Cardiac muscle cell (in vitro differentiated cells and primary cell): ENCODE data around the gene FIG4. TPM values are rescaled to one million over a fixed set of nuclear protein-coding genes. Genes with fewer than 3 reads are reported as not detected.

ENCODE experiments used
- DNase-seq, 2 donors: peaks; one replicate each; pipeline versions ENCODE4 v3.0.0 to v3.0.0-alpha.2; 2010 to 2017; ENCODE audit warnings: low read depth in 1 of 2, low spot score in 1 of 2
- H3K27ac ChIP-seq: fragments of 200-600 bp; sonication (generic); 2 replicates; pipeline ENCODE4 v1.5.1; 2016
- H3K27me3 ChIP-seq: fragments of 200-600 bp; sonication (generic); 2 replicates; pipeline ENCODE4 v1.6.0; 2016; ENCODE audit warnings: control low read depth
- H3K36me3 ChIP-seq: fragments of 200-600 bp; sonication (generic); 2 replicates; pipeline ENCODE4 v1.5.1; 2016; ENCODE audit warnings: control low read depth
- H3K4me1 ChIP-seq: fragments of 200-600 bp; sonication (generic); 2 replicates; pipeline ENCODE4 v1.8.1; 2017; ENCODE audit warnings: low read depth, mild to moderate bottlenecking, mixed run types
- H3K4me3 ChIP-seq: fragments of 200-600 bp; sonication (generic); 2 replicates; pipeline ENCODE4 v1.5.1; 2016; ENCODE audit warnings: mild to moderate bottlenecking
- H3K9me3 ChIP-seq: fragments of 200-600 bp; sonication (generic); 2 replicates; pipeline ENCODE4 v1.5.1; 2017; ENCODE audit warnings: low read depth, mild to moderate bottlenecking, control low read depth
- polyA plus RNA-seq: library from polyadenylated mRNA; unstranded; fragments of >200 nt; fragmentation: Nextera tagmentation; extraction: Ambion mirVana; gene quantifications from 2 replicates; pipeline ENCODE4 v1.2.1, GENCODE V29; 2016
- total RNA-seq: library from RNA; depleted of rRNA; stranded (reverse); fragments of >200 nt; gene quantifications from 2 replicates; pipeline ENCODE4 v1.2.3, GENCODE V29; 2016
- TF ChIP-seq, protein P1 (sequence below): IDR thresholded peaks from 2 replicates; pipeline ENCODE4 v1.5.1; 2012; ENCODE audit warnings: low read depth, mild to moderate bottlenecking, low read length

The FIG4 gene
- total and polyA plus RNA-seq, 2 experiments from 2014 or later = 15.8 to 22.0 TPM

DNA sequence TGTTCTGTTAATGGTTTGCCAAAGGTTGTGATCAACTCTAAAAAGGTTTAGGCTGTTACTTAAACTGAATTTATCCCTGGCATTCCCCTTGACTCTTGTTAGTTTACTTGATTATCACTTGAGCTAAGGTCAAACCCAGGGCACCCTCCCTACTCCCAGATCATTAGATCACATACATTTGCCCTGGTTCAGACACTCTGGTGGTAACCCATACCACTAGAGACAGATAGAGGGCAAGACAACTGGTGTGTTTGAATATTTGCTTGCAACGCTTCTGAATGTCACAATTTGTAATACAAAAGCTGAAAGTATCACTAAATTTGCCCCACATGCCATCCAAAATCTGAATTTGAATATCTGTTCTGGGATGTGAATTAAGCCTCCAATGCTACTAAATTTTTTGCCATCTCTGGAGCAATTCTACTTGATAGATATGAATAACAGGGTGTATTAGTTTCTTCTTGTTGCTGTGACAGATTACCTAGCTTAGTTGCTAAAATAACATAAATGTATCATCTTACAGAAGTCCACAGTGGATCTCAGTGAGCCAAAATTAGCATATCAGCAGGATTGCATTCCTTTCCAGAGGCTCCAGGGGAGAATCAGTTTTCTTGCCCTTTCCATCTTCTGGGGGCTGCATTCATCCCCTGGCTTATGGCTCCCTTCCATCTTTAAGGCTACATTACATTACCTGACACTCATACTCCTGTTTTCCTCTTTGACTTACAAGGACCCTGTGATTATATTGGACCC, 45.4 kb downstream of the FIG4 start:
- Histone ChIP-seq H3K27me3 (no peaks in the 10 kb centered on the region), H3K4me3 (no peak overlapping the region), H3K27ac (peak overlapping the region; percentile 15), H3K9me3 (no peaks in the 10 kb centered on the region), H3K36me3 (no peaks in the 10 kb centered on the region), H3K4me1 (peaks cover 16% of the 10 kb centered on the region)
- TF ChIP-seq, protein P1, sequence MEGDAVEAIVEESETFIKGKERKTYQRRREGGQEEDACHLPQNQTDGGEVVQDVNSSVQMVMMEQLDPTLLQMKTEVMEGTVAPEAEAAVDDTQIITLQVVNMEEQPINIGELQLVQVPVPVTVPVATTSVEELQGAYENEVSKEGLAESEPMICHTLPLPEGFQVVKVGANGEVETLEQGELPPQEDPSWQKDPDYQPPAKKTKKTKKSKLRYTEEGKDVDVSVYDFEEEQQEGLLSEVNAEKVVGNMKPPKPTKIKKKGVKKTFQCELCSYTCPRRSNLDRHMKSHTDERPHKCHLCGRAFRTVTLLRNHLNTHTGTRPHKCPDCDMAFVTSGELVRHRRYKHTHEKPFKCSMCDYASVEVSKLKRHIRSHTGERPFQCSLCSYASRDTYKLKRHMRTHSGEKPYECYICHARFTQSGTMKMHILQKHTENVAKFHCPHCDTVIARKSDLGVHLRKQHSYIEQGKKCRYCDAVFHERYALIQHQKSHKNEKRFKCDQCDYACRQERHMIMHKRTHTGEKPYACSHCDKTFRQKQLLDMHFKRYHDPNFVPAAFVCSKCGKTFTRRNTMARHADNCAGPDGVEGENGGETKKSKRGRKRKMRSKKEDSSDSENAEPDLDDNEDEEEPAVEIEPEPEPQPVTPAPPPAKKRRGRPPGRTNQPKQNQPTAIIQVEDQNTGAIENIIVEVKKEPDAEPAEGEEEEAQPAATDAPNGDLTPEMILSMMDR = no peak
- peak in 1 of 2 donors; percentile 19 for DNase-seq

DNA sequence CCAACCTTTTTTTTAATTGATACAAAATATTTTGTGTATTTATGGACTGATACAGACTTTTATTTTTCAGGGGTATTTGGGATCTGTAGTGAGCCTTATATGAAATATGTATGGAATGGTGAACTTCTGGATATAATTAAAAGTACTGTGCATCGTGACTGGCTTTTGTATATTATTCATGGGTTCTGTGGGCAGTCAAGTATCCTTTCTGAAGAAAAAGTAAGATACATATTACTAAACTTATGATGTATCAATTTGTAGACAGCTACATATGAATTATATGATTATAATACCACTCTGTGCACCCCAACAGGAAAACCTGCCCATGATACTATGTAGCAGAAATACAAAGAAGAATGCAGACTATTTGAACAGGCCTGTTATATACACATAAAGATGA, 47.2 kb downstream of the FIG4 start:
- Histone ChIP-seq H3K36me3 (no peaks in the 10 kb centered on the region), H3K27ac (no peak overlapping the region), H3K4me3 (no peak overlapping the region), H3K4me1 (peaks cover 28% of the 10 kb centered on the region), H3K27me3 (no peaks in the 10 kb centered on the region), H3K9me3 (no peaks in the 10 kb centered on the region)
- TF ChIP-seq, protein P1 = no peak
- DNase-seq = no peak

DNA sequence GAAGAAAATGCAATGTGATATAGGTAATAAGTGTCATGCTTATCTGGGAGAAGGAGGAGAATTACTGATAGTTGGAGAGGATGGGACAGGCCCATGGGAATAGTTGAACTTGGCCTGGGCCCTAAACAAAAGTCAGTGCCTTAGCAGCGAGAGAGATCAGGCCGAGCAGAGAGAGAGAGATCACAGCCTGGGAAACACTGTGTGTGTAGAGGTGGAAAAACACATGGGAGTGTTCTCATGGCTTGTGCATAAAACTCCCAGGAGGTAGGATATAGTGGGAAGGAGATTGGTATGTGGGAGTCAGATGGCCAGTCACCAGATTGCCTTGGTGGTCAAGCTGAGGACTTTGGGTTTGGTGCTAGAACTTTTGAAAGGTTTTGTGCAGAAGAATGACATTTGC, 47.6 kb downstream of the FIG4 start:
- peaks cover 28% of the 10 kb centered on the region for H3K4me1 ChIP-seq
- no peak for DNase-seq
- H3K27ac ChIP-seq = no peak overlapping the region
- H3K27me3 ChIP-seq = no peaks in the 10 kb centered on the region
- no peaks in the 10 kb centered on the region for H3K36me3 ChIP-seq
- no peaks in the 10 kb centered on the region for H3K9me3 ChIP-seq
- no peak overlapping the region for H3K4me3 ChIP-seq
- TF ChIP-seq, protein P1 = no peak

DNA sequence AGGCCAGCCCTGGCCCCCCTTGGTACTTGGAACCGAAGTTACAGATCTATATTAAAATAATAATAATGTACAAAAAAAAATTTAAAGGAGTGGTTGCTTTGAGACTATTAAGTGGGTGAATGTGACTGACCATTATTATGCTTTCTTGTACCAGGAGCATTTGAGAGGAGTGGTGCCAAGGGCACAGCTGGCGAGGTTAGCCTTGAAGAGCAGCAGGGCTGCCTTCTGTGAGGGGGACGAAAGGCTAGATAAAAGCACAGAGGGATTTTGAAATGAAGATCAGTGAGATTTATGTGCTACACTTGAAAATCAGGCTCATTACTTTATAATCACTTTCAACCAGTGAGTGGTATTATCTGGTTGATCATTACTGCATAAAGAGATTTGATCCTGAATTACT, 48.6 kb downstream of the FIG4 start:
- Histone ChIP-seq H3K9me3 (no peaks in the 10 kb centered on the region), H3K4me3 (no peak overlapping the region), H3K27ac (no peak overlapping the region), H3K4me1 (peaks cover 28% of the 10 kb centered on the region), H3K36me3 (no peaks in the 10 kb centered on the region), H3K27me3 (no peaks in the 10 kb centered on the region)
- no peak for DNase-seq
- TF ChIP-seq, protein P1 = no peak

DNA sequence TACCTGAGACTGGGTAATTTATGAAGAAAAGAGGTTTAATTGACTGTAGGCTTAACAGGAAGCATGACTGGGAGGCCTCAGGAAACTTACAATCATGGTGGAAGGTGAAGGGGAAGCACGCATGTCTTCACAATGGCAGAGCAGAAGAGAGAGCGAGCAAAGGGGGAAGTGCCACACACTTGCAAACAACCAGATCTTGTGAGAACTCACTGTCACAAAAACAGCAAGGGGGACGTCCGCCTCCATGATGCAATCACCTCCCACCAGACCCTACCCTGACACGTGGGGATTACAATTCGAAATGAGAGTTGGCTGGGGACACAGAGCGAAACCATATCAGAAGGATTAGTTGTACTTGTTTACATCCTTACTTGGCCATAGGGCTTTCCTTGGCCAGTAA, 49.7 kb downstream of the FIG4 start:
- Histone ChIP-seq H3K27ac (no peak overlapping the region), H3K27me3 (no peaks in the 10 kb centered on the region), H3K4me3 (no peak overlapping the region), H3K9me3 (no peaks in the 10 kb centered on the region), H3K4me1 (peaks cover 26% of the 10 kb centered on the region), H3K36me3 (no peaks in the 10 kb centered on the region)
- TF ChIP-seq, protein P1 = no peak
- DNase-seq = no peak
